Measurements from ENCODE around the gene UBTD2.

The UBTD2 gene

DNA sequence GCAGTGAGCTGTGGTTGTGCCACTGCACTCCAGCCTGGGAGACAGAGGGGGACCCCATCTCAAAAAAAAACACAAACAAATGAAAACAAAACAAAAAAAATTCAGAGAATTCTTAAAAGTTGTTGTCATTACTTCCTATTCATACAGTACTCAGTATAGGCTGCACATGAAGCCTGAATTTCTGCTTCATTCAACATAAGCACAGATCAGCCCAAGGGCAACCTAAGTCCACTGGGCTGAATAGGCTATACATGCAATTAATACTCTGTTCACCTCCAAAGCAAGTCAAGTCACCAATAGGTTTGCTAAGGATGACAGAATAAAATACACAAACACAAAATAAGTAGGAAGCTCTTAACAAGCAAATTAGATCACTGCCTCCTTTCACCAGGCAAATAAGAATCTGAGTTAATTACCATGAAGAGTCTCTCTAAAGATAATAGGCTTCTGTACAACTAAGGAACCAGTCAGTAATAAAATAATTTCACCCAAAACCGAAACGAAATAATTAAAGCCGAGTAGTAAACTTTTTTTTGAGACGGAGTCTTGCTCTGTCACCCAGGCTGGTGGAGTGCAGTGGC, 18.7 kb downstream of the UBTD2 start:
- H3K4me3 Mint-ChIP-seq = no peak overlapping the region
- H3K27me3 Mint-ChIP-seq = no peaks in the 10 kb centered on the region
- H3K27ac Mint-ChIP-seq (ENCODE audit: low read depth) = no peak overlapping the region
- peaks cover 12% of the 10 kb centered on the region for H3K4me1 Mint-ChIP-seq
- DNase-seq (ENCODE audit: low spot score in 2 of 2) = no peak
- no peak for ATAC-seq (replicated peaks; ENCODE audit: extremely low read depth, poor library complexity, severe bottlenecking)
- no peaks in the 10 kb centered on the region for H3K9me3 Mint-ChIP-seq
- peaks cover 4% of the 10 kb centered on the region for H3K36me3 Mint-ChIP-seq (ENCODE audit: insufficient read depth)

DNA sequence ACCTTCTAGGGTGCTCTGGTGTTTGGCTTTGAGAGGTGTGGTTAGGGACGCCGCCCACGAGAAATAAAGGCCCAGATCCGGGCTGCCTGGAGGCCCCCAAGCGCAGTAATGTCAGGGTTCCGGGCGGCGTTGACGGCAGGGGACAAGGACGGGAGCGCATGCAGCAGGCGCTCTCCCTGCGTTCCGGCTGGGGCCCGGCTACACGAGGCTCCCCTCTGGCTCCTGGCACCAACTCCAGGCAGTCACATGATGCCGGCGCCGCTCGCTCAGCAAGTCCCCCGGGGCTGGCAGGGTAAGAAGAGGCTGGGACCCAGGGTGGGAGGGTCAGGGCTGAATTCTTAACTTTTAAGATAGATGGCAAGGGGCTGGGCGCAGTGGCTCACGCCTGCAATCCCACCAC, 28.1 kb downstream of the UBTD2 start:
- peaks cover 5% of the 10 kb centered on the region for H3K9me3 Mint-ChIP-seq
- H3K4me1 Mint-ChIP-seq = no peaks in the 10 kb centered on the region
- H3K27ac Mint-ChIP-seq (ENCODE audit: low read depth) = no peak overlapping the region
- no peaks in the 10 kb centered on the region for H3K27me3 Mint-ChIP-seq
- ATAC-seq (replicated peaks; ENCODE audit: extremely low read depth, poor library complexity, severe bottlenecking) (no peak), DNase-seq (ENCODE audit: low spot score in 2 of 2) (no peak)
- no peak overlapping the region for H3K4me3 Mint-ChIP-seq
- no peaks in the 10 kb centered on the region for H3K36me3 Mint-ChIP-seq (ENCODE audit: insufficient read depth)

DNA sequence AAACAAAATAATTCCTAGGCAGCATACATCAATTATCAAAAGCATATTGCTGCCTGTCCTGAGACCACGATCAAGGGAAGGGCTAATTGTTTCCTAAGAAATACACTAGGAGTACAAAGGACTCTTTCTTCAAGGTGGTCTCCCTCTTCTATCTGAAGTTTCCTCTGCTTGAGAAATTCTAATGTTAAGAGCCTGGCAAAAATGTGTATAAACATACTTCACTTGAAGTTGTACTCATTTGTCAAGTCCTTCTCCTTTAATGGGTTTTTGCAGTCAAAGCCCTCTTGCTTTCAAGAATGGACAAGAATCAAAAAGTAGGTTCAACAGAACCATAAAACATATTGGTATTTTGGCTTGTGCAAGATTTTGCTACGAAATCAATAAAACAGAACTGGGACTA, 31.1 kb downstream of the UBTD2 start:
- H3K27me3 Mint-ChIP-seq = no peaks in the 10 kb centered on the region

DNA sequence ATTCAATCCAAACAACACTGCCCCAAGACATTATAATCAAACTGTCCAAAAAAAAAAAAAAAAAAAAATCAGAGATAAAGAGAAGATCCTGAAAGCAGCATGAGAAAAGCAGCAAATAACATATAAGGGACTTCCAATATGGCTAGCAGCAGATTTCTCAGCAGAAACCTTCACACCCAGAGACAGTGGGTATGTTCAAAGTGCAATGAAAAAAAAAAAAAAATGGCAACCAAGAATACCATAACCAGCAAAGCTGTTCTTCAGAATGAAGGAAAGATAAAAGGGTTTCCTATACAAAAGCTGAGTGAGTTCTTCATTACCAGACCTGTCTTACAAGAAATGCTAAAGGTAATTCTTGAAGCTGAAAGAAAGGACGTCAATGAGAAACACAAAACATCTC, 32.1 kb downstream of the UBTD2 start:
- Mint-ChIP-seq H3K4me1 (peaks cover 17% of the 10 kb centered on the region), H3K27me3 (no peaks in the 10 kb centered on the region), H3K9me3 (peaks cover 5% of the 10 kb centered on the region), H3K27ac (ENCODE audit: low read depth) (peak overlapping the region; percentile 53), H3K4me3 (no peak overlapping the region), H3K36me3 (ENCODE audit: insufficient read depth) (no peaks in the 10 kb centered on the region)
- DNase-seq (ENCODE audit: low spot score in 2 of 2) (no peak), ATAC-seq (replicated peaks; ENCODE audit: extremely low read depth, poor library complexity, severe bottlenecking) (no peak)

More for the DNA sequence above, 31.1 kb downstream of the UBTD2 start:
- H3K36me3 Mint-ChIP-seq (ENCODE audit: insufficient read depth) = no peaks in the 10 kb centered on the region
- no peak overlapping the region for H3K4me3 Mint-ChIP-seq
- ATAC-seq (replicated peaks; ENCODE audit: extremely low read depth, poor library complexity, severe bottlenecking) (no peak), DNase-seq (ENCODE audit: low spot score in 2 of 2) (no peak)
- H3K9me3 Mint-ChIP-seq = peaks cover 5% of the 10 kb centered on the region
- H3K4me1 Mint-ChIP-seq = peaks cover 11% of the 10 kb centered on the region
- H3K27ac Mint-ChIP-seq (ENCODE audit: low read depth) = no peak overlapping the region

DNA sequence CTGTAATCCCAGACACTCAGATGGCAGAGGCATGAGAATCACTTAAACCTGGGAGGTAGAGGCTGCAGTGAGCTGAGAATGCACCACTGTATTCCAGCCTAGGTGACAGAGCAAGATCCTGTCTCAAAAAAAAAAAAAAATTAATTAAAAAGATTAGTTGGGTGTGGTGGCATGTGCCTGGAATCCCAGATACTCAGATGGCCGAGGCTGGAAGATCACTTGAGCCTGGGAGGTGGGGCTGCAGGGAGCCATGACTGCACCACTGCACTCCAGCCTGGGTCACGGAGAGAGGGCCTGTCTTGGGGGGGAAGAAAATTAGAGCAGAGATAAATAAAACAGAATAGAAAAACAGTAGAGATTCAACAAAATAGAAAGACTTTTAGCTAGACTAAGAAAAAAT, 34.9 kb downstream of the UBTD2 start:
- no peak for ATAC-seq (replicated peaks; ENCODE audit: extremely low read depth, poor library complexity, severe bottlenecking)
- peaks cover 5% of the 10 kb centered on the region for H3K9me3 Mint-ChIP-seq
- no peak for DNase-seq (ENCODE audit: low spot score in 2 of 2)
- H3K27ac Mint-ChIP-seq (ENCODE audit: low read depth) = no peak overlapping the region
- no peak overlapping the region for H3K4me3 Mint-ChIP-seq
- no peaks in the 10 kb centered on the region for H3K36me3 Mint-ChIP-seq (ENCODE audit: insufficient read depth)
- no peaks in the 10 kb centered on the region for H3K27me3 Mint-ChIP-seq
- peaks cover 22% of the 10 kb centered on the region for H3K4me1 Mint-ChIP-seq

DNA sequence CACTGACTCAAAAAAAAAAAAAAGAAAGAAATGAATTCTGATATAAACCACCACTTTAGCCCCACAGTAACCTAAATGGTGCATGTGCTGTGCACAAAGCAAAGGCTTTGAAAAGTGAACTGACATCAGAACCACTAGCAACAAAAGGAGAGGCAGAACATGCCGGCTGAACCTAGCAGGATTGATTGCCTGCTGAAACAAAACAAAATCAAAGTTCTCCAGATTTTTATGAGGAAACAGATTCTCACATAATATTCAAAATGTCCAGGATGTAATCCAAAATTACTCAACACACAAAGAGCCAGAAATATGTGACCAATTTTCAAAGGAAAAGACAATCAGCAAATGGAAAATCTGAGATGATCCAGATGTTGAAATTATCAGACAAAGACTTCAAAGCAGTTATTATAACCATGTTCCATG, 37.9 kb downstream of the UBTD2 start:
- DNase-seq (ENCODE audit: low spot score in 2 of 2) (no peak), ATAC-seq (replicated peaks; ENCODE audit: extremely low read depth, poor library complexity, severe bottlenecking) (no peak)
- no peaks in the 10 kb centered on the region for H3K36me3 Mint-ChIP-seq (ENCODE audit: insufficient read depth)
- no peak overlapping the region for H3K27ac Mint-ChIP-seq (ENCODE audit: low read depth)
- H3K4me3 Mint-ChIP-seq = no peak overlapping the region
- H3K27me3 Mint-ChIP-seq = no peaks in the 10 kb centered on the region
- H3K9me3 Mint-ChIP-seq = no peaks in the 10 kb centered on the region
- H3K4me1 Mint-ChIP-seq = peaks cover 22% of the 10 kb centered on the region

DNA sequence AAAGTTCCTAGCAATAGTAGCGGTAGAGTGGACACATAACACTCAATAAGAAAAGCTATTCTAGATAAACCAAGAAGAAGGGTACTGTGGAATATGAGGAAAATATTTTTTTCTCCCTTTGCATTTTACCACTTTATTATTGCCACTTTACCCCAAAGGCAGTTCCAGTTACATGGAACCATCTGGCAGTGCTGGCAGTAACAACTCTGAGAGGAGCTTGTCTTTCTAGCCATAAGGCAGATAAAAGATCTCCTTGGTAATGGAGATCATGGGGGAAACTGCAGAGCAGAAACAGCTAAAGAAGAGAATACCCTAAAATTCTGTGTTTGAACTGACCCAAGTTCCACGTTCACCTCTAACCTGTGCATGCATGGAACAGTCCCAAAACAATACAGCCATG, 38.5 kb downstream of the UBTD2 start:
- H3K4me3 Mint-ChIP-seq = no peak overlapping the region
- no peaks in the 10 kb centered on the region for H3K27me3 Mint-ChIP-seq
- ATAC-seq (replicated peaks; ENCODE audit: extremely low read depth, poor library complexity, severe bottlenecking) = no peak
- no peaks in the 10 kb centered on the region for H3K9me3 Mint-ChIP-seq
- no peak for DNase-seq (ENCODE audit: low spot score in 2 of 2)
- H3K27ac Mint-ChIP-seq (ENCODE audit: low read depth) = no peak overlapping the region
- no peaks in the 10 kb centered on the region for H3K36me3 Mint-ChIP-seq (ENCODE audit: insufficient read depth)
- peaks cover 22% of the 10 kb centered on the region for H3K4me1 Mint-ChIP-seq

DNA sequence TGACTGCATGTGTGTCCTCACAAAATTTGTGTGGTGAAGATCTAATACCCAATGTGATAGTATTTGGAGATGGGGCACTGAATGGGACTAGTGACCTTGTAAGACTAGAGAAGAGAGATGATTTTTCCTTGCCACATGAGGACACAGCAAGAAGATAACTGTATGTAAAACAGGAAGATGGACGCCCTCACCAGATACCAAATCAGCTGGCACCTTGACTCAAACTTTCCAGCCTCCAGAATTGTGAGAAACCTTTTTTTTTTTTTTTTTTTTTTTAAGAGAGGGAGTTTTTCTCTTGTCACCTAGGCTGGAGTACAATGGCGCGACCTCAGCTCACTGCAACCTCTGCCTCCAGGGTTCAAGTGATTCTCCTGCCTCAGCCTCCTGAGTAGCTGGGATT, 40.3 kb downstream of the UBTD2 start:
- Mint-ChIP-seq H3K27ac (ENCODE audit: low read depth) (no peak overlapping the region), H3K9me3 (no peaks in the 10 kb centered on the region), H3K4me3 (no peak overlapping the region), H3K4me1 (peaks cover 25% of the 10 kb centered on the region), H3K27me3 (no peaks in the 10 kb centered on the region), H3K36me3 (ENCODE audit: insufficient read depth) (no peaks in the 10 kb centered on the region)
- ATAC-seq (replicated peaks; ENCODE audit: extremely low read depth, poor library complexity, severe bottlenecking) = no peak
- no peak for DNase-seq (ENCODE audit: low spot score in 2 of 2)

DNA sequence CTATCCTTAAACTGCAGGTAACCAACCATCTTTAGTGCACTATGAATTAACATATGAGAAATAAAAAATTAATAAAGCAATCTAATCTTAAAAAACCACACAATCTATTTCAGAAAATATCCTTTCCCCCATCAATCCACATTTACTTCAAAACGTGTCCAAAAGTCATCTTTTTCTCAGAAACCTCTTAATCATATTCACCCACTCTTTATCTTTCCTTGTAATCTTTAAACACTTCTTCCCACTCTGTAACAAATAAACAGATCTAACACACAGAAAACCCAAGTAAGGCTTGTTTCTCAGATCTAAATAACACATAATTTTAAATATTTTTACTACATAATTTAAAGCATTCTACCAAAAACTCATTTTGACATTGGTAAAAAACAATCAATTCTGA, 45.2 kb downstream of the UBTD2 start:
- DNase-seq (ENCODE audit: low spot score in 2 of 2) (no peak), ATAC-seq (replicated peaks; ENCODE audit: extremely low read depth, poor library complexity, severe bottlenecking) (no peak)
- Mint-ChIP-seq H3K27ac (ENCODE audit: low read depth) (no peak overlapping the region), H3K36me3 (ENCODE audit: insufficient read depth) (peaks cover 3% of the 10 kb centered on the region), H3K4me3 (no peak overlapping the region), H3K27me3 (no peaks in the 10 kb centered on the region), H3K4me1 (peaks cover 22% of the 10 kb centered on the region), H3K9me3 (no peaks in the 10 kb centered on the region)

DNA sequence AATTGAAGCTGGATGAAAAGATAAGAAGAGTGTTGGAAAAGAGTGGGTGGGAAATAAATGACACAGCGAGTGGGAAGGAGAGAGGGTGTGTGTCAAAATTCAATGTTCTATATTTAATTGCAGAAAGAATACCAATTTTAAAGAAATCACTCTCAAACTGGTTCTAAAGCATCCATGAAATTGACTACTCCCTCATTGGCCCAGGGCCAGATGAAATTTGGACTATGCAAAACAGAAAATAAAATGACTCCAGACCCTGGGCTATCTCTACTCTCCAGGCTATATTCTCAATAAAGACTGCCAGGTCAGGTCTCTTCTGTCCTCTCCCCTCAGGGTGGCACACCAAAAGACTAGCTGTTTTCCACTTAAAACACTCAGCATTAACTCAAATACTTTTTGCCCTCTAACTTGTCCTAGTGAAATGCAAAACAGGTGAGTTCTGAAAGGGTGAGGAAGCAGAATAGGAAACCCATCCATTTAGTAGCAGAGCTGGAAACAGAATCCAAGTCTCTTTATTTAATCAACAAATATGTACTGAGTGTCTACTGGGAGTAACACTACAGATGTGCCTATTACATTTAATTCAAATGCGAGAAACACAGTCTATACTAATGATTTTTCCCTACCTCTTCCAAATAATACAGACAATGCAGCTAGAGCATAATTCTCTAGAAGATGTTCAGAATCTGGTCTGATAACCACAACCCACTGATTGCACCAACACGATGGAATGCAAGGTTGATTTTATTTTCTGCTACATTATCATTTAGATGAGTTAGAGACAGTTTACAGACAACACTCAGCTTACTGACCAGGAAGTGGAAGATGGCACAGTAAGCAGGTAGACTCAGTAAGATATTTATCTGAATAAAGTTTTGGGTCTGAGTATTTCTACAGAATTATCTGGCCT, 47.5 kb downstream of the UBTD2 start:
- ATAC-seq (replicated peaks; ENCODE audit: extremely low read depth, poor library complexity, severe bottlenecking) = no peak
- no peak overlapping the region for H3K27ac Mint-ChIP-seq (ENCODE audit: low read depth)
- no peak for DNase-seq (ENCODE audit: low spot score in 2 of 2)
- no peaks in the 10 kb centered on the region for H3K27me3 Mint-ChIP-seq
- H3K4me1 Mint-ChIP-seq = peaks cover 22% of the 10 kb centered on the region
- H3K9me3 Mint-ChIP-seq = no peaks in the 10 kb centered on the region
- no peak overlapping the region for H3K4me3 Mint-ChIP-seq
- H3K36me3 Mint-ChIP-seq (ENCODE audit: insufficient read depth) = peaks cover 14% of the 10 kb centered on the region

DNA sequence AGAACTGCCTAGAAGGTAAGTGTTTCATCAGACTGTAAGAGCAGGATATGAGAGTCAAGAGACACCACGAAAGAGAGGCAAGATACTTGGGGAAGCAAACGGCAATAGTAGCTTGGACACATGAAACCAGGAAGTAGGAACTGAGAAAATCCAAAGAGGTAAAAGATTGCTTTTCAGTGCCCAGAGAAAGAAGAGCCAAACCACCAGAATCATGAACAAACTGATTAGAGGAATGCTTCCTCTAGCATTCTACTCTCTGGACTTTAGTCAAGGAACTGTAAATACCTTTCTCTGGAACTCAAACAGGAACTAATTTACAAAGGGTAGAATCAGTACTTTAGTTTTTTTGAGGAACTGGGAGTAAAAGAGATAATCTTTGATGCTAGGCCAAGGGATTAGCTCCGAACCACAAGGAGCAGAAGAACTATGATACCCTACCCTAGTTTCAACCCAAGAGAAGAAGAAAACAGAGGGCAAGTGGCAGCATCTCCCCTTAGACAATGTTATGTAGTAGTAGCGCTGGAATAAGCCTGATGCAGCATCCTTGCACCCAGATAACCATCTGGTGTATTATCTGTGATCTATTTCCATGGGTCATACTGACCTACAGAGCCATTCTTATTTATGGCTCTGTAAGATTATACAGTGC, 48.3 kb downstream of the UBTD2 start:
- Mint-ChIP-seq H3K9me3 (no peaks in the 10 kb centered on the region), H3K27me3 (no peaks in the 10 kb centered on the region), H3K4me1 (peaks cover 22% of the 10 kb centered on the region), H3K27ac (ENCODE audit: low read depth) (no peak overlapping the region), H3K36me3 (ENCODE audit: insufficient read depth) (peaks cover 16% of the 10 kb centered on the region), H3K4me3 (no peak overlapping the region)
- no peak for ATAC-seq (replicated peaks; ENCODE audit: extremely low read depth, poor library complexity, severe bottlenecking)
- DNase-seq (ENCODE audit: low spot score in 2 of 2) = no peak

DNA sequence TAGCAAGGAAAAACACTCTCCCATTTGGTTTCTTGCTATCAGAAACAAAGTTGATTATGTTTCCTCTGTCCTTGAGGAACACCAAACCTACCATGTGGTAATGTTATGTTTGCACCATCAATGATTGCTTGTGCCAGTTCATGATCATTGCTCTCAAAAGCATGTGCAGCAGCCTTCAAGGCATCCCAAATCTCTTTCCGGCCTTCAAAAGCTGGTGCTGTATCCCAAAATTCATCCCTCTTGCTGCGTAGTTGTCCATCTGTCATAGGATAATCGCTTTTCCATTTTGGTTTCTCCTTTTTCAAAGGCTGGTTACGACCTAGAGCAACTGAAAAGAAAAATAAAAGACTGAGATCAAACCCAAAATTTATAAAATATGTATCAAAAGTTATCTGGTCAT, 49.5 kb downstream of the UBTD2 start:
- Mint-ChIP-seq H3K9me3 (no peaks in the 10 kb centered on the region), H3K27me3 (no peaks in the 10 kb centered on the region), H3K4me1 (peaks cover 16% of the 10 kb centered on the region), H3K36me3 (ENCODE audit: insufficient read depth) (peaks cover 16% of the 10 kb centered on the region), H3K27ac (ENCODE audit: low read depth) (no peak overlapping the region), H3K4me3 (no peak overlapping the region)
- no peak for ATAC-seq (replicated peaks; ENCODE audit: extremely low read depth, poor library complexity, severe bottlenecking)
- DNase-seq (ENCODE audit: low spot score in 2 of 2) = no peak

DNA sequence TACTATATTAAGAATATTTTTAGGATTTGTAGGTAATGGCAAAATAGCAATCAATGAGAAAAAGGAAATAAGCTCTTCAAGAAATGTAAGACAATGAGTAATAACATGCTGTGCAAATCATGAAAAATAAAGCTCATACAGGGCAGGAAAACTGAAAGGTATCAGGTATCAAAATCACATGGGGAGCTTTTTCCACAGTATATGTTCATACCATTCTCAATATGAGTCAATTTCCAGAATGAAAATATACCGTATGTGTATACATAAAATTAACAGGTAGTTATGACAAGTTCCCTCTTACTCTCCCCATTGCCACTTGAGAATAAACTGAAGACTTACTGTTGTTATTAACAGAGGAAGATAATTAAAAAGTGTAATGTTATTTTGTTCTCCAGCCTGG, 53.7 kb downstream of the UBTD2 start:
- Mint-ChIP-seq H3K27me3 (no peaks in the 10 kb centered on the region), H3K4me1 (no peaks in the 10 kb centered on the region), H3K36me3 (ENCODE audit: insufficient read depth) (peaks cover 19% of the 10 kb centered on the region), H3K27ac (ENCODE audit: low read depth) (no peak overlapping the region), H3K4me3 (no peak overlapping the region), H3K9me3 (no peaks in the 10 kb centered on the region)
- ATAC-seq (replicated peaks; ENCODE audit: extremely low read depth, poor library complexity, severe bottlenecking) (no peak), DNase-seq (ENCODE audit: low spot score in 2 of 2) (no peak)

All from central memory CD8-positive, alpha-beta T cell (primary cell).